ENCODE measurements around the gene EPHA10. TPM values are rescaled to one million over a fixed set of nuclear protein-coding genes. Genes with fewer than 3 reads are reported as not detected.

The EPHA10 gene
- total RNA-seq, 1 donor from 2014 or later: 0.97 TPM

- no peaks in the 10 kb centered on the region for H3K4me1 Mint-ChIP-seq (ENCODE audit: unreplicated experiment)
Observed at GRCh38 chr1:37763791-37764413, 1.0 kb downstream of the EPHA10 start.

GRCh38 chr1:37762516-37762915, 2.4 kb downstream of the EPHA10 start:
- Mint-ChIP-seq H3K9me3 (no peaks in the 10 kb centered on the region), H3K4me3 (no peak overlapping the region), H3K36me3 (no peaks in the 10 kb centered on the region), H3K27ac (no peak overlapping the region), H3K4me1 (ENCODE audit: unreplicated experiment) (no peaks in the 10 kb centered on the region), H3K27me3 (peaks cover 58% of the 10 kb centered on the region)
- no peak for DNase-seq (ENCODE audit: extremely low spot score, unreplicated experiment)
- TF ChIP-seq, protein P1, sequence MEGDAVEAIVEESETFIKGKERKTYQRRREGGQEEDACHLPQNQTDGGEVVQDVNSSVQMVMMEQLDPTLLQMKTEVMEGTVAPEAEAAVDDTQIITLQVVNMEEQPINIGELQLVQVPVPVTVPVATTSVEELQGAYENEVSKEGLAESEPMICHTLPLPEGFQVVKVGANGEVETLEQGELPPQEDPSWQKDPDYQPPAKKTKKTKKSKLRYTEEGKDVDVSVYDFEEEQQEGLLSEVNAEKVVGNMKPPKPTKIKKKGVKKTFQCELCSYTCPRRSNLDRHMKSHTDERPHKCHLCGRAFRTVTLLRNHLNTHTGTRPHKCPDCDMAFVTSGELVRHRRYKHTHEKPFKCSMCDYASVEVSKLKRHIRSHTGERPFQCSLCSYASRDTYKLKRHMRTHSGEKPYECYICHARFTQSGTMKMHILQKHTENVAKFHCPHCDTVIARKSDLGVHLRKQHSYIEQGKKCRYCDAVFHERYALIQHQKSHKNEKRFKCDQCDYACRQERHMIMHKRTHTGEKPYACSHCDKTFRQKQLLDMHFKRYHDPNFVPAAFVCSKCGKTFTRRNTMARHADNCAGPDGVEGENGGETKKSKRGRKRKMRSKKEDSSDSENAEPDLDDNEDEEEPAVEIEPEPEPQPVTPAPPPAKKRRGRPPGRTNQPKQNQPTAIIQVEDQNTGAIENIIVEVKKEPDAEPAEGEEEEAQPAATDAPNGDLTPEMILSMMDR (conservative IDR thresholded peaks at IDR 0.05): no peak

More at GRCh38 chr1:37763791-37764413, 1.0 kb downstream of the EPHA10 start:
- TF ChIP-seq, protein P1 (conservative IDR thresholded peaks at IDR 0.05): no peak
- no peak overlapping the region for H3K27ac Mint-ChIP-seq
- H3K9me3 Mint-ChIP-seq: no peaks in the 10 kb centered on the region
- no peaks in the 10 kb centered on the region for H3K36me3 Mint-ChIP-seq
- no peak for DNase-seq (ENCODE audit: extremely low spot score, unreplicated experiment)
- no peak overlapping the region for H3K4me3 Mint-ChIP-seq
- H3K27me3 Mint-ChIP-seq: peaks cover 72% of the 10 kb centered on the region

- no peak for DNase-seq (ENCODE audit: extremely low spot score, unreplicated experiment)
- Mint-ChIP-seq H3K36me3 (no peaks in the 10 kb centered on the region), H3K4me1 (ENCODE audit: unreplicated experiment) (no peaks in the 10 kb centered on the region), H3K27me3 (peaks cover 48% of the 10 kb centered on the region), H3K27ac (no peak overlapping the region), H3K4me3 (no peak overlapping the region), H3K9me3 (no peaks in the 10 kb centered on the region)
- TF ChIP-seq, protein P1 (conservative IDR thresholded peaks at IDR 0.05): no peak
Observed at GRCh38 chr1:37761416-37762095, 3.4 kb downstream of the EPHA10 start.

- Mint-ChIP-seq H3K4me3 (no peak overlapping the region), H3K36me3 (no peaks in the 10 kb centered on the region), H3K9me3 (no peaks in the 10 kb centered on the region), H3K27ac (no peak overlapping the region), H3K4me1 (ENCODE audit: unreplicated experiment) (no peaks in the 10 kb centered on the region), H3K27me3 (peaks cover 27% of the 10 kb centered on the region)
- TF ChIP-seq, protein P1 (conservative IDR thresholded peaks at IDR 0.05): no peak
- no peak for DNase-seq (ENCODE audit: extremely low spot score, unreplicated experiment)
Observed at GRCh38 chr1:37759451-37759850, 5.5 kb downstream of the EPHA10 start.

GRCh38 chr1:37755951-37756560, 8.9 kb downstream of the EPHA10 start:
- peaks cover 22% of the 10 kb centered on the region for H3K27me3 Mint-ChIP-seq
- no peaks in the 10 kb centered on the region for H3K9me3 Mint-ChIP-seq
- TF ChIP-seq, protein P1 (conservative IDR thresholded peaks at IDR 0.05): no peak
- no peaks in the 10 kb centered on the region for H3K4me1 Mint-ChIP-seq (ENCODE audit: unreplicated experiment)
- no peak overlapping the region for H3K27ac Mint-ChIP-seq
- H3K4me3 Mint-ChIP-seq: no peak overlapping the region
- no peaks in the 10 kb centered on the region for H3K36me3 Mint-ChIP-seq
- no peak for DNase-seq (ENCODE audit: extremely low spot score, unreplicated experiment)
